Measurements from ENCODE around the gene HSPB3.
"Not testable (repeated sequence)": the region's sequence is repeated elsewhere in the genome, so short reads cannot be mapped to it uniquely, and the experiment has no call there.

- TF ChIP-seq POLR2A, CTCF (IDR thresholded peaks at IDR 0.05): not testable (repeated sequence)
Observed at GRCh38 chr5:54489648-54489979, 34.1 kb downstream of the HSPB3 start.
